COLO668 (cell line): ENCODE measurements around the gene CABLES2.
A peak's percentile ranks its signal among the peaks of the same experiment; 100 is the strongest.

Experiments
- DNase-seq: peaks from one replicate; lab custom pipeline; 2025; ENCODE audit not compliant: unreplicated experiment; lab: John Stamatoyannopoulos, UW

CABLES2 gene

DNA sequence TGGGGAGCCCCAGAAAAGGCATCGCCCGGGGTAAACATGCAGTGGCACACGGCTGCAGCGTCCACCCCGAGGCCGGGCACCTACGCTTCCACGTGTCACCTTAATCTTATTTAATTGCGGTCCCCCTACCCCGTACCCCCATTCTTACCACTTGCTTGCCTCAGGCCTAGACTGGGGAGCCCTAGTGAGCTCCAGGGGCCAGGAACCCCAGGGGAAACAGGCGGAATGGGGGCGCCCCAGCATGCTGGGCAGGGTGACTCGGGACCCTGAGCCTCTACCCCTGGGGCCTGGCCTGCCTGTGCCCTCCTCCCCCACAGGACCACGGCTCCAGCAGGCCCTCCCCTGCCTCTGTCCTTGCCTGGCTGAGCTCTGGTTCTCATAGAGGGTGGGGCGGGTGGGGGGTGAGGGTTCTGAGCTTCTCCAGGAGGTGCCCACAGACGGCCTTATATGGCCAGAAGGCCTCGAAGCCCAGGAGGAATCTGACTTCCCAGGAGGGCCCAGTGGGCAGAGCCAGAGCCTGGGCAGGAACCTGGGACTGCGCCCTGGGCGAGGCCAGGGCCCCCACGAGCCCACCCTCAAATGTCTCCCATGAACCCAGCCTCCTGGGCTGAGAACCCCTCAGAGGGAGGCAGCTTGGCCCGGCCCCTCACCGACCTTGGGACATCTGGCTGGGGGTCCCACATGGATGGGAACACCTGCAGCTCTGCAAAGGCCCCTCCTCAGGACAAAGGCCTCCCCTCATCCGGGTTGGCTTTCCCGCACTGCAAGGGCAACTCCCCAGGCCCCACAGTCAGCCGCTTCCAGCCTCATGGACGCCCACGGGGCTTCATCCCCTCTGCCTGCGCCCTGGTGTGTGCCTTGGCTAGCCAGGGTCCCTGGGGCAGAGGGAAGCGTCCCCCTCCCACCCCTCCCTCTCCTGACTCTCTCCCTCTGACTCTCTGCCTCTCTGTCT is 34.8 kb downstream of the CABLES2 start:
- no peak for DNase-seq

DNA sequence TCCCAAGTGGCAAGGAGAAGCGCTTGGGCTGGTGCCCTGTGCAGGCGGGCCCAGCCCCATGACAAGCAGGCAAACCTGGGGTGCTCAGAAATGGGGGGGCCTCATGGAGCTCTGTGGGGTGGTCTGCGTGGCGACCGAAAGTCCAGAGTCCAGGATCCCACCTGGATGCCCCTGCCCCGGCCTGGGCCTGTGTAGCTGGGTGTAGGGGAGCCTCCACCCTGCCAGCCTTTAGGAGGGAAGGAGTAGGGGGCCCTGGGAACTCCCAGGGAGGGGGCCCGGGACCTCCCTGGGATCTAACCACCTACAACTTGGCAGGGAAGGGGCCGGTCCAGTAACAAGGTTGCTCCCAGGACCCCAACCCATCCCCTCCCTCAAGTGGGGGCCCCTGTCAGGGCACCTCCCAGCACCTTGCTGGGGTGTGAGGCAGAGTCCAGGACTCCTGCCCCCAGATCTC is 35.5 kb downstream of the CABLES2 start:
- DNase-seq: no peak

- DNase-seq: no peak
Observed at GRCh38 chr20:62370807-62371587, 36.1 kb downstream of the CABLES2 start.

- no peak for DNase-seq
Observed at GRCh38 chr20:62370115-62370806, 36.8 kb downstream of the CABLES2 start.

GRCh38 chr20:62369815-62370114 is 37.3 kb downstream of the CABLES2 start:
- DNase-seq: no peak

DNA sequence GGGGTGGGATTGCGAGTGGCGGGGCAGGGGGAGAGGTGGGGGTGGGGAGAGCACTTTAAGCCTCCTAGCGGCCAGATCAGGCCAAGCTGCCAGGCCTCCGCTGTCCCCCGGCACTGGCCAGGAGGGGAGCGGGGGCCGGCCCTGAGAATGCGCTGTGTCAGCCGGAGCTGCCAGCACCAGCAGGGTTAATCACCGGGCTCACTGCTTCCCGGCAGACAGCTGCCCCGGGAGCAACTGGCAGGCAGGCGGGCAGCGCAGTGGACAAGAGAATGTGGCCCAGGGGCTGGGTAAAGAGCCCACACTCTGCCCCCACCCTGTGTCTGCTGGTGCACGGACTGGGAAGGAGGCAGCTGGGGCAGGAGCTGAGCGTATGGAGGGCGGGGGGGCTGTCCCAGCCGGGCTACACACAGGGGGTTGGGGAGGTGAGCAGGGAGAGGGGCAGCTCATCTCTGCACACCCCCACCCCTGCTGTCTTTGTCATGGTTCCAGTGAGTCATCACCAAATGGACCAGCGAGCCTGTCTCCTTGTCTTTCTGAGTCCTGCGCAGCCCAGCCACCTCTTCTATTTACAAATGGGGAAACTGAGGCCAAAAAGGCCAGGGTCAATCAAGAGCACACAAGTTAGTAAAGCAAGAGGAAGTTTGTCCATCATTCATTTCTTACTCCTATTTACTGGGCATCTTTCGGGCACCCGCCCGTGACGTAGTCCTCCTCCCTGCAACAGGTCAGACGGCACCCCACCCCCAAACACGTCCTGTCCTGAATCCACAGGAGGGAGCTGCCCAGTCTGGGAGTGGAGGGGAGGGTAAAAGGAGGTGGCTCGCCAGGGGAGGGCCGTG is 37.9 kb downstream of the CABLES2 start:
- peak; percentile 45 for DNase-seq

DNA sequence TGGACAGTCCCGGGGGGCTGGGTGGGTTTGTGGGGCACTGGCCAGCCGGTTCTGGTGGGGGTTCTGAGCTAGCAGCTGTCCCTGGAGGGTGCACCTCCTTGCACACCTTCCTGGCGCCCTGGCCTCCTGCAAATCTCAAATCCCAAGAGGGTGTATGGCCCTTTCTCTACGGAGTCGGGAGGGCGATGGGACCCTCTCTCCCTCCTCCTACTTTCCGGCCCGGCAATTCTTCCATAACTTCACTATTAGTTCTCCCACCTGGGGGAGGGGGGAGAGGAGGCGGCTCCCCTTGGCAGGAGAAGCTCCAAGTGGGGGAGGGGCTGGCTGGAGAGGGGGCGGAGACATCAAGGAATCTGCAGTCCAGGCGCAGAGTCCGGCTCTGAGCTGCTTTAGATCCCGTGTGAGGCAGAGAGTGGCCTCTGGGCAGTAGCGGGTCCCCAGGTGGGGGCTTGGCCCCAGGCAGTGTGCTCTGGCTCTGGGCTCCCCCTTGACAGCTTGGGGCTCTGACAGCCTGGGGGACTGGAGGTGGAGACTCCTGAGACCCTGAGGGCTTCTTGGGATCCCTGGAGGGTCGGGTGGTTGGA is 38.6 kb downstream of the CABLES2 start:
- DNase-seq: peak; percentile 45

DNA sequence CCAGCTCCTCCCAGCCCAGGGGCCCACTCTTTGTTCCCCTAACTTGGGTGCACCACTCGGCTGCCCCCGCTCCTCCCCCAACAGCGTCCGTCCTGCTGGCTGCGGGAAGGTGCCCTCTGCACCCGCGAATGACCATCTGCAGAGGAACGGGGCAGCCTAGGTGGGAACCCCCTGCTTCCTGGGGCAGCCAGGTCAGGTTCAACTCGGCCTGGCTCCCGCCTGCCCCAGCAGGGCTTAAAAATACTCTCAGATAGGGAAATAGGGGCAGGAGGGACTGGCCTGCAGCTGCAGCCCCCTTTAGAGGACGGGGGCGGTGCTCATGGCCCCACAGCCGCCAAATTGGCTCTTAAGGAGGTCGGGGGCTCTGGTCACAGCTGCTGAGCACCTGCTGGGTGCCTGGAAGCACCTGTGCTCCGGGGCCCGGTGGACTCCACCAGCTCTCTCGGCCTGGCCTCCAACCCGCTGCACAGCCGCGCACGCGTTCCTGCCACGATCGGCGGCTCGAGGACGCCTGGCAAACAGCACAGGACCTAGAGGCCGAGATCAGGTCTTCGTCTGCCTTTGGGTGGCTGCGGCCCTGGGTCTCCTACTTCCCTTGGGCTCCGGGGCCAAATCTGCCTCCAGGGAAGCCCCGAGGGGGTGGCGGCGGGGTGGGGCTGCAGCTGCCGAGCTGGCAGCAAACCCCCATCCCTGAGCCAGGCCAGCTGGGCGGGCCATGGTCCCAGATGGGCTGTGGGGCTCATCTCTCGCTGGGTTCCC is 39.3 kb downstream of the CABLES2 start:
- peak; percentile 79 for DNase-seq

GRCh38 chr20:62367136-62367632 is 39.9 kb downstream of the CABLES2 start, which contains the start of gene LAMA5:
Gene LAMA5, minus strand, starts transcription at chr20:62367312. Its CDS starts 67 bp downstream, at chr20:62367245.
- peak; percentile 75 for DNase-seq

DNA sequence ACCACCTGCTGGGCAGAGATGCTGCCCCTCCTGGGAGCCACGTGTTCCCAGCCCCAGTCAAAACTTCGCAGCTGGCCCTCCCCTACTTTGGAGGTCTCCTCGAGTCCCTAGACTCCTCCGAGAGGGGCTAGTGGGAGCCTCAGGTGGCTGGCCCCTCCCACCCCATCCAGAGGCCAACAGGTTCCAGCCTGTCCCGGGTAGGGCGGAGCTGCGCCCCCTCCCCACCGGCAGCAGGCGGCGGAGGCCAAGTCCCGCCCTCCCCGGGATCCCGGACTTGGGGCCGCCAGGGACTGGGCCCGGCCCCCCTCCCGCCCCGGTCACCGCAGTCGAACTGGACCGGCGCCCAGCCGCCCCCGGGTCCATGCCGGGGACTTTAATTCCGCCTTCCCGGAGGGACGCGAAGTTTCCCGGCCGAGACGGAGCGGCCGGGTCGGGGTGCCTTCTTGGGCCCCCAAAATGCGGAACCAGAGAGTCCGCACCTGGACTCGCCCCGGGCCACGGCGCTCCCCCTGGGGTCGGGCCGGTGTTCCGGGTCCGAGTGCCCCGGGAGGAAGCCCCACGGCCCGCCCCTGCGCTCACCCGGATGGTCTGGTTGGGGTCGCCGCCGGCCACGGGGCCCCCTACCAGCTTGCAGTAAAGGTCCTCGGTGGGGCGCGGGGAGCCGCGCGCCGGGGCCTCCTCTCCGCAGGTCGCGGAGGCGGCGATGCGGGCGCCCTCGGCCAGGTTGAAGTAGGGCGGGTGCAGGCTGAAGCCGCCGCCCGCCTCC is 40.5 kb downstream of the CABLES2 start:
- peak; percentile 50 for DNase-seq

DNA sequence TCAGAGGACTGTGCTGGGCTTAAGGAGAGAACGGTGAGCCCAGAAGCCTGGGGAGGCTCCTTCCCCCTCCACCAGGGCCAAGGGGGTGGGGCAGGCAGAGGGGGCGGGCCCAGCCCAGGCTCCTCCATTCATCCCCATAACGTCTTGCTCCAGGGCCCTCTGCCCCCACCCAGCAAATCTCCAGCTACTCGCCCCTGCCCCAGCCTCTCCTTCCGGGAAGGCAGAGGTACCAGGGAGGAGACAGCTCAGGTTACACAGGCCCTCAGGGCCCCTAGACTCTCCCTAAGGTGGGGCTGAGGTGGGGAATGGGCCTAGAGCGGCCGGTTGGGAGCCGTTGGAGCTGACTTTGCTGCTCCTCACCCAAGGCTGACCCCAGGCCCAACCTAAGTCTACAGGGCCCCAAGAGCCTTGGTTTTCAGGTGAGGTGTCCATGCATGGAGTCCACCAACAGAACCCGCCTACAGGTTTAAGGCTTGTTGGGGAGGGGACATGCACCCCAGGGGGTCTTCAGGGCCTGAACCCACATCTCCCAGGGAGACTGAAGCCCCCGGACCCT is 41.2 kb downstream of the CABLES2 start:
- peak; percentile 58 for DNase-seq

DNA sequence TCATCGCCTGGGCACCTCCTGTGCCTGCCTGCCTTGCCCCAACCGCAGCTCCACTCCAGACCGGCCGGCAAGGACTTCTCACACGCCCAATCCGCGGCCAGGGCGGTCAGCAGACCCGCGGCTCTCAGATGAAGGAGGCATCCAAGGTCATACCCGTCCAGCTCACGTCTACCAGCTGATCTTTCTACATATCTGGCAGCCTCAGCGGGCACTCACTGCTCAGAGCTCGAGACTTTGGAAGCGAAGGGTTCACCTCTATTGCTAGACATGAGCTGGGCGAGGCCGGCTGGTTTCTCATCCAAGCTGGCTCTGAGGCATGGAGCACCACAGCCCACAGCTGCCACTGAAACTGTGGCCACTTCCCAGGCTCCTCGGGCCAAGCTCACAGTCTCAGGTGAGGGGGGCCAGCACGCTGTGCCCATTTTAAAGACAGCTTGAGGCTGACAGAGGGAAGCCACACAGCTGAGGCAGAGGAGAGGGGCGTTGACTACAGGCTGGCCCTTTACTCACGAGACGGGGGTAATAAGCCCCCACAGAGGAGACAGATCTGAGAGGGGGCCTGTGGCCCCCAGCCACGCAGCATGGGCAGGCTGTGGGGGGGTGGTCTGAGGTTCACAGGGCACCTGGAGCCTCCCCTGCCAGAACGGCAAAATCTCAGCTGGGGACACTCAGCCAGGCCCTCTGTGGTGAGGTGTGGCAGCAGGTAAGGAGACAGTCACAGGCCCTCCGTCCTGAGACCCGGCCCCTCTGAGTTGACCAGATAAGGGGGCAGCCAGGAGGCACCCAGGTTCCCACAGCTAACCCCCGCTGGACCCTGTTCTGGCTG is 42.0 kb downstream of the CABLES2 start:
- no peak for DNase-seq

- no peak for DNase-seq
Observed at GRCh38 chr20:62363920-62364851, 42.9 kb downstream of the CABLES2 start.

GRCh38 chr20:62362991-62363919 is 43.8 kb downstream of the CABLES2 start:
- DNase-seq: no peak

- no peak for DNase-seq
Observed at GRCh38 chr20:62362590-62362940, 44.5 kb downstream of the CABLES2 start.
